ENCODE results near the gene SLC7A8. TPM values are rescaled to one million over a fixed set of nuclear protein-coding genes. Genes with fewer than 3 reads are reported as not detected.

The SLC7A8 gene
- total and polyA plus RNA-seq, 2 of the 4 experiments (the other 2 are of a cell fraction) = 0.31 TPM; not detected in 1

DNA sequence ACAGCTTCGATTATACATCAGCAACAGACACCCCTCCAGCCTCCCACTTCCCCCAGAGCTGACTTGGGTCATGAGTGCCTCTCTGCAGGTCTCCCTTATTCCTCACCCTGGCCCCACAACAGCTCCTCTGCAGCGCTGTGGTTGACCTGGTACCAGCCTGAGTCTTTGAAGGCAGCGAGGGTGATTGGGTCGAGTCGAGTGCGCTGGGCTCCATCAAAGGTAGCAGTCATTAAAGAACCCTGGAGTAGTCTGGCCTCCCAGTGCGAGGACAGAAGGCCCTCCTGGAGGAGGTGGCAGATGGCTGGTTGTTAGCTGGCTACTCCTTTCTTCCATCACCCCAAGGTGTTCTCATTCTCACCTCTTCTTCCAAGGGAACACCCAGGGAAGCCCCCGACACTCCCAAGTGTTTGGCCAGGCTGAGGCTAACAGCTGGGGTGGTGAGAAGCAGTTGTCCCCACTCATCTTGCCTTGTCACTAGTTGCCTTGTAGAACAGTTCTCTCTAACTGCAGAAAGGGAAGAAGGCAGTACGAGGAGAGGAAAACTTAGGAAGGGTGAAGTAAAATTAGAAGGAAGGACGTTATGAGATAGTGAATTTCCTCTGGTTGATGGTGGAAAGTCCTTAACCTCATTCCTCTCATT lies 81.4 kb downstream of the SLC7A8 start:
- Histone ChIP-seq H4K8ac (ENCODE audit: low read depth in 2 of 2, low read length in 2 of 2) (no peak overlapping the region), H4K91ac (ENCODE audit: insufficient read depth, low read depth, low read length) (no peak overlapping the region; the same call in 1 of the 2 replicates), H3K56ac (ENCODE audit: extremely low read depth, insufficient read depth, low read length) (no peak overlapping the region), H3K36me3 (ENCODE audit: control insufficient read depth, insufficient read depth, low read length) (peaks cover 12% of the 10 kb centered on the region), H3K79me1 (ENCODE audit: low read depth in 1 of 2, low read length in 2 of 2) (peaks cover 15 to 41% of the 10 kb centered on the region in 2 experiments; a peak in 3 of 4 replicates), H2BK20ac (ENCODE audit: low read depth, low read length) (no peak overlapping the region), H3K4me2 (ENCODE audit: low read depth, low read length) (no peak overlapping the region), H3K4me3 (ENCODE audit: insufficient read depth, low read depth, low read length) (no peak overlapping the region), H4K20me1 (ENCODE audit: insufficient read depth, low read length) (peaks cover 29% of the 10 kb centered on the region; the same call in 1 of the 2 replicates), H3K4me1 (ENCODE audit: control insufficient read depth, insufficient read depth, low read length) (peaks cover 6% of the 10 kb centered on the region), H3K18ac (ENCODE audit: low read depth, low read length) (no peak overlapping the region), H2BK15ac (ENCODE audit: low read depth, low read length) (no peak overlapping the region), H3K23ac (ENCODE audit: low read depth, low read length) (no peak overlapping the region), H3K27ac (ENCODE audit: insufficient read depth, low read length) (no peak overlapping the region), H3K9ac (ENCODE audit: low read depth, low read length) (no peak overlapping the region), H3K9me3 (ENCODE audit: control insufficient read depth, insufficient read depth, low read length) (no peaks in the 10 kb centered on the region), H2BK120ac (ENCODE audit: low read depth, low read length) (no peak overlapping the region), H3K9me1 (ENCODE audit: insufficient read depth, low read length) (peaks cover 11% of the 10 kb centered on the region), H3K27me3 (ENCODE audit: control insufficient read depth, insufficient read depth, low read length) (no peaks in the 10 kb centered on the region), H2AK9ac (replicated peaks; ENCODE audit: low read depth, low read length, poor library complexity) (no peak overlapping the region), H3K14ac (replicated peaks; ENCODE audit: low read depth, low read length) (no peak overlapping the region), H2AFZ (replicated peaks; ENCODE audit: low read length, poor library complexity) (no peak overlapping the region), H2BK5ac (ENCODE audit: low read depth, low read length, poor library complexity, severe bottlenecking) (no peak overlapping the region), H3K4ac (ENCODE audit: low read depth, low read length) (no peak overlapping the region), H2AK5ac (ENCODE audit: low read depth, low read length) (no peak overlapping the region; the same call in 1 of the 2 replicates), H4K5ac (ENCODE audit: low read depth, low read length) (no peak overlapping the region)
- ATAC-seq (ENCODE audit: low read depth) (no peak), DNase-seq (no peak)
- WGBS, 2 experiments (ENCODE audit: extremely low coverage in 2 of 2, insufficient read length in 1 of 2) = 100% methylated on average over 1 of the region's 10 CpGs; no CpG with 5 or more reads in 1 of the 2 experiments
- ChIA-PET CTCF (no interaction called here), POLR2A (ENCODE audit: unreplicated experiment) (interaction anchor here (0.5 kb wide), 1 partner anchor 1127 kb away, joined by 8 read pairs; no protein-coding TSS in a partner anchor)
- dilution Hi-C loops (cut with HindIII; ENCODE audit: low sequenced_read_pairs, unreplicated experiment) = no loop called here
- intact Hi-C loops (cut with micrococcal nuclease) = no loop called here
- TF ChIP-seq FOS (IDR thresholded peaks at IDR 0.05; ENCODE audit: low read depth, low read length) (no peak), POLR2A (IDR thresholded peaks at IDR 0.05; ENCODE audit: low read depth, low read length) (no peak), CHD1 (IDR thresholded peaks at IDR 0.05; ENCODE audit: low read depth, low read length) (no peak), SMC3 (IDR thresholded peaks at IDR 0.05; ENCODE audit: low read depth, low read length) (no peak), CEBPB (IDR thresholded peaks at IDR 0.05; ENCODE audit: low read depth, low read length) (no peak), MXI1 (IDR thresholded peaks at IDR 0.05; ENCODE audit: borderline replicate concordance, low read depth, low read length) (no peak), RAD21 (IDR thresholded peaks at IDR 0.05; ENCODE audit: low read length) (no peak), MAFK (IDR thresholded peaks at IDR 0.05; ENCODE audit: low read depth, low read length) (no peak)
- TF ChIP-seq, protein P1, sequence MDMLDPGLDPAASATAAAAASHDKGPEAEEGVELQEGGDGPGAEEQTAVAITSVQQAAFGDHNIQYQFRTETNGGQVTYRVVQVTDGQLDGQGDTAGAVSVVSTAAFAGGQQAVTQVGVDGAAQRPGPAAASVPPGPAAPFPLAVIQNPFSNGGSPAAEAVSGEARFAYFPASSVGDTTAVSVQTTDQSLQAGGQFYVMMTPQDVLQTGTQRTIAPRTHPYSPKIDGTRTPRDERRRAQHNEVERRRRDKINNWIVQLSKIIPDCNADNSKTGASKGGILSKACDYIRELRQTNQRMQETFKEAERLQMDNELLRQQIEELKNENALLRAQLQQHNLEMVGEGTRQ (IDR thresholded peaks at IDR 0.05; ENCODE audit: low read depth, low read length) = no peak
- TF ChIP-seq, protein P2, sequence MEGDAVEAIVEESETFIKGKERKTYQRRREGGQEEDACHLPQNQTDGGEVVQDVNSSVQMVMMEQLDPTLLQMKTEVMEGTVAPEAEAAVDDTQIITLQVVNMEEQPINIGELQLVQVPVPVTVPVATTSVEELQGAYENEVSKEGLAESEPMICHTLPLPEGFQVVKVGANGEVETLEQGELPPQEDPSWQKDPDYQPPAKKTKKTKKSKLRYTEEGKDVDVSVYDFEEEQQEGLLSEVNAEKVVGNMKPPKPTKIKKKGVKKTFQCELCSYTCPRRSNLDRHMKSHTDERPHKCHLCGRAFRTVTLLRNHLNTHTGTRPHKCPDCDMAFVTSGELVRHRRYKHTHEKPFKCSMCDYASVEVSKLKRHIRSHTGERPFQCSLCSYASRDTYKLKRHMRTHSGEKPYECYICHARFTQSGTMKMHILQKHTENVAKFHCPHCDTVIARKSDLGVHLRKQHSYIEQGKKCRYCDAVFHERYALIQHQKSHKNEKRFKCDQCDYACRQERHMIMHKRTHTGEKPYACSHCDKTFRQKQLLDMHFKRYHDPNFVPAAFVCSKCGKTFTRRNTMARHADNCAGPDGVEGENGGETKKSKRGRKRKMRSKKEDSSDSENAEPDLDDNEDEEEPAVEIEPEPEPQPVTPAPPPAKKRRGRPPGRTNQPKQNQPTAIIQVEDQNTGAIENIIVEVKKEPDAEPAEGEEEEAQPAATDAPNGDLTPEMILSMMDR (conservative IDR thresholded peaks at IDR 0.05; ENCODE audit: low read depth, low read length) = no peak
- BruUV-seq (replicated peaks) = no TSS peak
- in situ Hi-C loops (cut with MboI; ENCODE audit: low sequenced_read_pairs) = loop anchor here (5.0 kb wide), 1 partner anchor 35 kb away; no protein-coding TSS in a partner anchor

All from IMR-90 (cell line).